ENCODE results near the gene CCDC117.
"Not testable (repeated sequence)": the region's sequence is repeated elsewhere in the genome, so short reads cannot be mapped to it uniquely, and the experiment has no call there.

The CCDC117 gene

GRCh38 chr22:28802595-28803123 lies 30.2 kb downstream of the CCDC117 start:
- no peak for DNase-seq

GRCh38 chr22:28805426-28805825 lies 32.9 kb downstream of the CCDC117 start:
- DNase-seq = not testable (repeated sequence)

DNA sequence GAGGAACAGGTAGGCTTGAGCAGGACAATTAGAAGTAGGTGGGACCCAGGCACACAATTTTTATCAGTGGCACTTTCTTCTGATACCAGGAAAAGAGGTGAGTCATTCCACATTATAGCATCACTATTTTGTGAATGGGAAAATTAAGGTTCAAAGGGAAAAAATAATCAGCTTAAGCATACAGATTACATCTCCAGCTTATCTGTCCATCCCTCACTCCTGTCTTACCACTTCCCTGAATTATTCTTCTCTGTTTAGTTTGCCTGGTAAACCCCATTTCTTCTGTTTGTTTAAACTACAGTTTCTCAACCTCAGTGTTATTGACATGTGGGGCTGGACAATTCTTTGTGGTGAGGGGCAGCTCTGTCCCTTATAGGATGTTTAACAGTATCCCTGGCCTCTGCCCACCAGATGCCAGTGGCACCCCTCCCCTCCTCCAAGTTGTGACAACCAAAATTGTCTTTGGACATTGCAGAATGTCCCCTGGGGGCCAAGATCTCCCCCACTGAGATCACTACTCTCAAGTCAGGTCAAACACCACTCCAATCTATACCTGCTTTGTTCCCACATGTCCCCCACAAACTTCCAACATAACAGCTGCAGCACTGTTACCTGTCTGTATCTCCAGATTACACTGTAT lies 36.3 kb downstream of the CCDC117 start:
- no peak for DNase-seq

GRCh38 chr22:28810821-28811491 lies 38.5 kb downstream of the CCDC117 start:
- DNase-seq = no peak

DNA sequence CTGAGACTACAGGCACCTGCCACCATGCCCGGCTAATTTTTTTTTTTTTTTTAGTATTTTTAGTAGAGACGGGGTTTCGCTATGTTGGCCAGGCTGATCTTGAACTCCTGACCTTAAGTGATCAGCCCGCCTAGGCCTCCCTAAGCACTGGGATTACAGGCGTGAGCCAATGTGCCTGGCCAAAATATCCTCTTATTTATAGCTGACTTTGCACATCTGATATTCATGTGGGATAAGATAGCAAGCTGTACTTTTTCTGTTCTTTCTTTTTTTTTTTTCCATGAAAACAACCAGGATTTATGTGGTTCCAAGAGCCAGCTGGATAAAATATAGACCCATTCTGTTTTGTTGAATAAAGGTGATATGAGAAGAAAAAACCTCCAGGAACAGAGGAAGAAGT lies 40.0 kb downstream of the CCDC117 start:
- no peak for DNase-seq

DNA sequence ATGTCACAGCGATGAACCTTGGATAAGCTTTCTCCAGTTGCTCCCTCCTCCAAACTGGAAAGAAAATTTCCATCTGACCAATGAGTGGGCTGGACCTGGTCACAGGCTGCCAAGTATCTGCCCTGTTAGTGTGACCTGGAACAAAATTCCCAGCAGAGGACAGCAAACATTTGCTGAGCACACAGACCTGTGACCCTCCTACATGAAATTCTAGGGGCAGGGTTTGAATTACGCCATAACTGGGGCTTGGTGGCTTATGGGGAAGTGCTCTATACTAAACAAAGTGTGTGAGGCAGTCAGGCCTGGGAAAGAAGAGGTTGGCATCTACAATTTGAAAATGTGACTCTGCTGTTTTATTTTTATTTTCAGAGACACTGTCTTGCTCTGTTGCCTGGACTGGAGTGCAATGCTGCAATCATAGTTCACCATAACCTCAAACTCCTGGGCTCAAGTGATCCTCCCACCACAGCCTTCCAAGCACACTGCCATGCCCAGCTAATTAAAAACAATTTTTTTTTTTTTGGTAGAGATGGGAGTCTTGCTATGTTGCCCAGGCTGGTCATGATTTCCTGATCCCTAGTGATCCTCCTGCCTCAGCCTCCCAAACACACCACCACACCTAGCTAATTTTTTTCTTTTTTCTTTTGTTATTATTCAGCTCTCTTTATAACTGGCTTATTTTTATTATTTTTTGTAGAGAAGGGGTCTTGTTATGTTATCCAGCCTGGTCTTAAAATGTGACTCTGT lies 41.5 kb downstream of the CCDC117 start:
- DNase-seq = no peak

- no peak for DNase-seq
These were observed 42.6 kb downstream of the CCDC117 start for GRCh38 chr22:28815111-28815510.

DNA sequence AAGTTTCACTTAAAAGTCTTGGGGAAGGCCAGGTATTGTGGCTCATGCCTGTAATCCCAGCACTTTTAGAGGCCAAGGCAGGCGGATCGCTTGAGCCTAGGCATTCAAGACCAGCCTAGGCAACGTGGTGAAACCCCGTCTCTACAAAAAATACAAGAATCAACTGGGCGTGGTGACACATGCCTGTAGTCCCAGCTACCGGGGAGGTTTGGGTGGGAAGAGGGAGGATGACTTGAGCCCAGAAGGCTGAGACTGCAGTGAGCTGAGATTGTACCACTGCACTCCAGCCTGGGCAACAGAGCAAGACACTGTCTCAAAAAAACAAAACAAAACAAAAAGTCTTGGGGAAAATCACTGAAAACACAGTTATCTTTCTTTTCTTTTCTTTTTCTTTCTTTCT lies 43.2 kb downstream of the CCDC117 start:
- no peak for DNase-seq

- no peak for DNase-seq
These were observed 44.6 kb downstream of the CCDC117 start for GRCh38 chr22:28817064-28817463.

GRCh38 chr22:28817919-28818859 lies 45.7 kb downstream of the CCDC117 start:
- DNase-seq = no peak

DNA sequence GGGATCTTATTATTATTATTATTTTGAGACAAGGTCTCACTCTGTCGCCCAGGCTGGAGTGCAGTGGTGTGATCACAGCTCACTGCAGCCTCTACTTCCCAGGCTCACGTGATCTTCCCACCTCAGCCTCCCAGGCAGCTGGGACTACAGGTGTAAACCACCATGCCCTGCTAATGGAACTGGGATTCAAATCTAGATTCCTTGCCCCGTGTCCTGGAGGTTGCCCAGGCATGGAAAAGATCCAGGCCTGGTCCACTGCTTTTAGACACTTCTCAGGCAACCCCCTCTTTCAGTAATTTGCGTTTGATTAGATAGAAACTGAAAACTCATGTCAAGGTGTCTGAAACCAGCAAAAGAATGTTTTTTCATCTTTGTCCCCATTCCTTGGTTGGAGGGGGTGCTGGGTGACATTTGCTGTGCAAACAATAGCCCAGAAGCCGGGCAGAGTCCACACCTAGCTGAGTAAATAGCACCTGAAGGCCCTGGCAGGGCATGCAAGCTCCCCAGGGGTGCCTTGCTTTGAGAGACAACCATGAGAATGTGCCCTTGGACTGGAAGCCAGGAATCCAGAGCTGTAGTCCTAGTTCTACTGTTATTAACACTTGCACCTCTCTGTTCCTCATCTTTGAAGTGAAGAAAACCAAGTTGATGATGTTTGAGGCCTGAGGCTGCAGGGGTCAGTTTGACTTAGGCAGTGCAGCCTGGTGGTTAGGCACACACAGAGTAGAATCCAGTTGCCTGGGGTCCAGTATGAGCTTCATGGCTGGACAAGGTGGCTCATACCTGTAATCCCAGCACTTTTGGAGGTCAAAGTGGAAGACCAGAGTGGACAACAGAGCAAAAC lies 47.0 kb downstream of the CCDC117 start:
- DNase-seq = no peak

DNA sequence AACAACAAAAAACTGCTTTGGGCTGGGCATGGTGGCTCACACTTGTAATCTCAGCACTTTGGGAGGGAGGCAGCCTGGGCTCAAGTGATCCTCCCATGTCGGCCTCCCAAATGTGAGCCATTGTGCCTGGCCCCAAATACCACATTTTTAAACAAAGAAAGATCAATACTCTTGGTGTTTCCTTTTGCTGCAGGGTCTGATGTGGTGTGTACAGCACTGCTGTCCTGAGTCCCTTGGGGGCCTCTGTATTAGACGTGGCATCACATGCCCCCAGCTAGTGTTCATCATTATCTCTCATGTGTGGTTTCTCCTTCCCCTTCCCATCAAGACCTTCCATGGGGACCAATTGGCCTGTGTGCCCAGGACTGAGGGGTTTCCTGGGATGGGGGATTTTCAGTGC lies 48.4 kb downstream of the CCDC117 start:
- no peak for DNase-seq

- DNase-seq = no peak
These were observed 49.0 kb downstream of the CCDC117 start for GRCh38 chr22:28821452-28821851.

- peak; percentile 43 for DNase-seq
These were observed 50.5 kb downstream of the CCDC117 start for GRCh38 chr22:28822930-28823551.

DNA sequence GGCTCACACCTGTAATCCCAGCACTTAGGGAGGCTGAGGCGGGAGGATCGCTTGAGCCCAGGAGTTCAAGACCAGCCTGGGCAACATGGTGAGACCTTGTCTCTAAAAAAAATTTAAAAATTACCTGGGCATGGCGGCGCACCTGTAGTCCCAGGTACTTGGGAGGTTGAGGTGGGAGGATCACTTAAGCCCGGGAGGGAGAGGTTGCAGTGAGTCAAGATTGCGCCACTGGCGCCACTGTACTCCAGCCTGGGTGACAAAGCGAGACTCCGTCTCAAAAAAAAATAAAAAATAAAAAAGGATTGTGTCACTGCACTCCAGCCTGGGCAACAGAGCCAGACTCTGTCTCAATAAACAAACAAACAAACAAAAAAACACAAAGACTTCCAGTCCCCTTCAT lies 52.0 kb downstream of the CCDC117 start:
- DNase-seq = not testable (repeated sequence)

DNA sequence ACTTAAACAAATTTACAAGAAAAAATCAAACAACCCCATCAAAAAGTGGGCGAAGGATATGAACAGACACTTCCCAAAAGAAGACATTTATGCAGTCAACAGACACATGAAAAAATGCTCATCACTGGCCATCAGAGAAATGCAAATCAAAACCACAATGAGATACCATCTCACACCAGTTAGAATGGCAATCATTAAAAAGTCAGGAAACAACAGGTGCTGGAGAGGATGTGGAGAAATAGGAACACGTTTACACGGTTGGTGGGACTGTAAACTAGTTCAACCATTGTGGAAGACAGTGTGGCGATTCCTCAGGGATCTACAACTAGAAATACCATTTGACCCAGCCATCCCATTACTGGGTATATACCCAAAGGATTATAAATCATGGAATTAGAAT lies 53.9 kb downstream of the CCDC117 start:
- not testable (repeated sequence) for DNase-seq

- DNase-seq = no peak
These were observed 54.4 kb downstream of the CCDC117 start for GRCh38 chr22:28826921-28827320.

GRCh38 chr22:28829358-28830181 lies 57.1 kb downstream of the CCDC117 start:
- DNase-seq = peak; percentile 33

- no peak for DNase-seq
These were observed 57.9 kb downstream of the CCDC117 start for GRCh38 chr22:28830441-28830840.

All from NCI-H2227 treated with DMSO at 0.1 percent for 48 hours (cell line).